ENCODE data around the gene ARL3. TPM values are rescaled to one million over a fixed set of nuclear protein-coding genes. Genes with fewer than 3 reads are reported as not detected.

The ARL3 gene
- total RNA-seq, 1 donor from 2014 or later: 20.3 TPM

DNA sequence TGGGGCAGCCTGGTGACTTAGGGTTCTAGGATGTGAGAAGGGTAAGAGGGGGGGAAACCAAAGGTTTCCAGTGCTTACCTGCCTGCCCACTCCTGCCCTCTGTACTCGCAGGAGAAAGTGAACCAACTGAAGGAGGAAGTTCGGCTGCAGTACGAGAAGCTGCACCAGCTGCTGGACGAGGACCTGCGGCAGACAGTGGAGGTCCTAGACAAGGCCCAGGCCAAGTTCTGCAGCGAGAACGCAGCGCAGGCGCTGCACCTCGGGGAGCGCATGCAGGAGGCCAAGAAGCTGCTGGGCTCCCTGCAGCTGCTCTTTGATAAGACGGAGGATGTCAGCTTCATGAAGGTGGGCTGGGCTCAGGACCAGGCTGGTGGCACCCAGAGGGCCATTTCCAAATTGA lies 59.2 kb downstream of the ARL3 start:
- no peak overlapping the region for H3K27ac Mint-ChIP-seq (ENCODE audit: unreplicated experiment)
- H3K4me3 Mint-ChIP-seq (ENCODE audit: unreplicated experiment): no peak overlapping the region
- peaks cover 1% of the 10 kb centered on the region for H3K27me3 Mint-ChIP-seq (ENCODE audit: unreplicated experiment)
- DNase-seq: no peak
- no peak for TF ChIP-seq CTCF (IDR thresholded peaks at IDR 0.05; ENCODE audit: partially characterized antibody, unreplicated experiment)
- peaks cover 5% of the 10 kb centered on the region for H3K36me3 Mint-ChIP-seq (ENCODE audit: unreplicated experiment)
- peaks cover 6% of the 10 kb centered on the region for H3K9me3 Mint-ChIP-seq (ENCODE audit: unreplicated experiment)
- H3K4me1 Mint-ChIP-seq (ENCODE audit: low read depth, unreplicated experiment): peaks cover 15% of the 10 kb centered on the region

- H3K4me1 Mint-ChIP-seq (ENCODE audit: low read depth, unreplicated experiment): peaks cover 15% of the 10 kb centered on the region
- no peak overlapping the region for H3K4me3 Mint-ChIP-seq (ENCODE audit: unreplicated experiment)
- no peak for DNase-seq
- peaks cover 6% of the 10 kb centered on the region for H3K9me3 Mint-ChIP-seq (ENCODE audit: unreplicated experiment)
- H3K36me3 Mint-ChIP-seq (ENCODE audit: unreplicated experiment): peaks cover 5% of the 10 kb centered on the region
- H3K27ac Mint-ChIP-seq (ENCODE audit: unreplicated experiment): no peak overlapping the region
- H3K27me3 Mint-ChIP-seq (ENCODE audit: unreplicated experiment): peaks cover 1% of the 10 kb centered on the region
- no peak for TF ChIP-seq CTCF (IDR thresholded peaks at IDR 0.05; ENCODE audit: partially characterized antibody, unreplicated experiment)
Measured at GRCh38 chr10:102654566-102654965, 59.6 kb downstream of the ARL3 start.

GRCh38 chr10:102653060-102653459 lies 61.1 kb downstream of the ARL3 start:
- Mint-ChIP-seq H3K36me3 (ENCODE audit: unreplicated experiment) (peaks cover 5% of the 10 kb centered on the region), H3K4me1 (ENCODE audit: low read depth, unreplicated experiment) (peaks cover 25% of the 10 kb centered on the region), H3K27me3 (ENCODE audit: unreplicated experiment) (peaks cover 6% of the 10 kb centered on the region), H3K4me3 (ENCODE audit: unreplicated experiment) (no peak overlapping the region), H3K27ac (ENCODE audit: unreplicated experiment) (no peak overlapping the region), H3K9me3 (ENCODE audit: unreplicated experiment) (peaks cover 10% of the 10 kb centered on the region)
- TF ChIP-seq CTCF (IDR thresholded peaks at IDR 0.05; ENCODE audit: partially characterized antibody, unreplicated experiment): no peak
- no peak for DNase-seq

DNA sequence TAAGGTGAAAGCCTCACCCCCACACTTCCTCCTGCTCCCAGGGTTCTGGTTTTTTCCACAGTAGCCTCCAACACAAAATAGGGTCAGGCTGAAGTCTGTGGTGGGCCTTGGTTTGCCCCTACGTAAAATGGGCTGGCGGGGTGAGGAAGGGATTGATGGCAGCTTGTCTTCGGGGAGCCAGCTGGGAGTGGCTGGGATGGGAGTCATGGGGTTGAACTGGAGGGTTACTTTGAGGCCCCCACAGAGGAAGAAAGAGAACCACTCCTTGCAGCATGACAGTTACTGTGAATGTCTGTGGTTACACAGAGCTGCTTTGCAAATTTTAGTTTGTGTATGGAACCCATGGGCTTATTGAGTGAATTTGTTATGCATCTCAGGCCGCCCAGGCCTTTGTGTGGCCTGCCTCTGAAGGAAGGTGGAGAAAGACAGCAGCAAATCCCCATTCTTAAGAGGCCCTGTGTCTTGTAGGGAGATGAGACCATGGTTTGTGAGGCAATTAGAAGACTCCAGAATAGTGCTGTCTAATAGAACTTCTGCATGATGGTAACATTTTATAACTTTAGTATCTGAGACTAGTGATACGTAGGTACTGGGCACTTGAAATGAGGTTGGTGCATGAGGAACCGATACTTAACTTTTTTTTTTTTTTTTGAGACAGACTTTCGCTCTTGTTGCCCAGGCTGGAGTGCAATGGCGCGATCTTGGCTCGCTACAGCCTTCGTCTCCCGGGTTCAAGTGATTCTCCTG lies 61.9 kb downstream of the ARL3 start:
- peaks cover 30% of the 10 kb centered on the region for H3K4me1 Mint-ChIP-seq (ENCODE audit: low read depth, unreplicated experiment)

More for the DNA sequence above, 61.9 kb downstream of the ARL3 start:
- no peak overlapping the region for H3K27ac Mint-ChIP-seq (ENCODE audit: unreplicated experiment)
- peaks cover 8% of the 10 kb centered on the region for H3K27me3 Mint-ChIP-seq (ENCODE audit: unreplicated experiment)
- peaks cover 14% of the 10 kb centered on the region for H3K9me3 Mint-ChIP-seq (ENCODE audit: unreplicated experiment)
- no peak for TF ChIP-seq CTCF (IDR thresholded peaks at IDR 0.05; ENCODE audit: partially characterized antibody, unreplicated experiment)
- H3K36me3 Mint-ChIP-seq (ENCODE audit: unreplicated experiment): peaks cover 5% of the 10 kb centered on the region
- H3K4me3 Mint-ChIP-seq (ENCODE audit: unreplicated experiment): no peak overlapping the region
- DNase-seq: no peak
